IPS DF 6.9 (cell line): ENCODE results near the gene TBC1D7.

Experiments used
- DNase-seq: peaks from one replicate; pipeline ENCODE4 v3.0.0-alpha.2; 2013; ENCODE audit warnings: low read depth, low spot score
- H3K27ac ChIP-seq: one replicate; pipeline ENCODE4 v1.5.1; 2013; ENCODE audit warnings: low read length, control low read depth
- H3K27me3 ChIP-seq: 2 replicates; pipeline ENCODE4 v1.6.1; 2013; ENCODE audit warnings: mild to moderate bottlenecking, low read length; ENCODE audit not compliant: control insufficient read depth, insufficient read depth
- H3K36me3 ChIP-seq: 2 replicates; pipeline ENCODE4 v1.6.1; 2013; ENCODE audit warnings: low read length; ENCODE audit not compliant: control insufficient read depth, insufficient read depth
- H3K4me1 ChIP-seq: 2 replicates; pipeline ENCODE4 v1.6.1; 2013; ENCODE audit warnings: low read length; ENCODE audit not compliant: control insufficient read depth, insufficient read depth
- H3K4me3 ChIP-seq: 2 replicates; pipeline ENCODE4 v1.5.1; 2013; ENCODE audit warnings: mild to moderate bottlenecking, low read length
- H3K9me3 ChIP-seq: 2 replicates; pipeline ENCODE4 v1.6.1; 2013; ENCODE audit warnings: low read length, inconsistent platforms; ENCODE audit not compliant: control insufficient read depth, insufficient read depth
- WGBS: extraction: QIAGEN DNeasy Blood & Tissue Kit; methylation state at CpG from one replicate; pipeline ENCODE4 v1.1.7; 2013; ENCODE audit warnings: mixed read lengths, missing lambda C conversion rate; ENCODE audit not compliant: insufficient read length, insufficient coverage; 5-methylcytosine and 5-hydroxymethylcytosine counted together

Gene TBC1D7

GRCh38 chr6:13295576-13295975 is 32.8 kb downstream of the TBC1D7 start:
- no CpG with 5 or more reads among the region's 11 CpGs for WGBS
- DNase-seq, result no peak

GRCh38 chr6:13294499-13295069 is 33.8 kb downstream of the TBC1D7 start:
- DNase-seq, result no peak
- H3K27ac ChIP-seq, result no peak overlapping the region
- H3K4me1 ChIP-seq, result no peaks in the 10 kb centered on the region
- H3K4me3 ChIP-seq, result no peak overlapping the region
- H3K9me3 ChIP-seq, result no peaks in the 10 kb centered on the region
- peaks cover 13% of the 10 kb centered on the region for H3K36me3 ChIP-seq
- no peaks in the 10 kb centered on the region for H3K27me3 ChIP-seq
- WGBS, result no CpG with 5 or more reads among the region's 13 CpGs

More at GRCh38 chr6:13295576-13295975, 32.8 kb downstream of the TBC1D7 start:
- H3K27me3 ChIP-seq, result no peaks in the 10 kb centered on the region
- peaks cover 13% of the 10 kb centered on the region for H3K36me3 ChIP-seq
- H3K27ac ChIP-seq, result no peak overlapping the region
- H3K4me3 ChIP-seq, result no peak overlapping the region
- H3K4me1 ChIP-seq, result no peaks in the 10 kb centered on the region
- no peaks in the 10 kb centered on the region for H3K9me3 ChIP-seq

- peaks cover 13% of the 10 kb centered on the region for H3K36me3 ChIP-seq
- DNase-seq, result no peak
Measured at GRCh38 chr6:13292774-13293173, 35.6 kb downstream of the TBC1D7 start.

GRCh38 chr6:13290335-13290734 is 38.0 kb downstream of the TBC1D7 start:
- H3K4me3 ChIP-seq, result no peak overlapping the region
- WGBS, result no CpG with 5 or more reads among the region's 2 CpGs
- H3K27me3 ChIP-seq, result no peaks in the 10 kb centered on the region
- DNase-seq, result no peak
- H3K9me3 ChIP-seq, result no peaks in the 10 kb centered on the region; the same call in 1 of the 2 replicates
- H3K36me3 ChIP-seq, result peaks cover 9% of the 10 kb centered on the region
- no peaks in the 10 kb centered on the region for H3K4me1 ChIP-seq
- no peak overlapping the region for H3K27ac ChIP-seq

More at GRCh38 chr6:13292774-13293173, 35.6 kb downstream of the TBC1D7 start:
- no peaks in the 10 kb centered on the region for H3K9me3 ChIP-seq
- no peak overlapping the region for H3K27ac ChIP-seq
- WGBS, result no CpG with 5 or more reads among the region's 9 CpGs
- no peak overlapping the region for H3K4me3 ChIP-seq
- H3K4me1 ChIP-seq, result no peaks in the 10 kb centered on the region
- H3K27me3 ChIP-seq, result no peaks in the 10 kb centered on the region

- Histone ChIP-seq H3K27me3 (no peaks in the 10 kb centered on the region), H3K9me3 (no peaks in the 10 kb centered on the region; the same call in 1 of the 2 replicates), H3K4me3 (no peak overlapping the region), H3K4me1 (no peaks in the 10 kb centered on the region), H3K36me3 (peaks cover 9% of the 10 kb centered on the region), H3K27ac (no peak overlapping the region)
- DNase-seq, result no peak
- no CpG with 5 or more reads among the region's 9 CpGs for WGBS
Measured at GRCh38 chr6:13289789-13290318, 38.5 kb downstream of the TBC1D7 start.

- no peaks in the 10 kb centered on the region for H3K4me1 ChIP-seq
- no peak overlapping the region for H3K27ac ChIP-seq
- peaks cover 6% of the 10 kb centered on the region for H3K36me3 ChIP-seq
- H3K9me3 ChIP-seq, result no peaks in the 10 kb centered on the region; the same call in 1 of the 2 replicates
- H3K27me3 ChIP-seq, result no peaks in the 10 kb centered on the region
- WGBS, result no CpG with 5 or more reads among the region's 13 CpGs
- DNase-seq, result no peak
- H3K4me3 ChIP-seq, result no peak overlapping the region
Measured at GRCh38 chr6:13288969-13289391, 39.4 kb downstream of the TBC1D7 start.

- no peak for DNase-seq
- no peaks in the 10 kb centered on the region for H3K4me1 ChIP-seq
- H3K27ac ChIP-seq, result no peak overlapping the region
- H3K36me3 ChIP-seq, result peaks cover 3% of the 10 kb centered on the region
- no peaks in the 10 kb centered on the region; the same call in 1 of the 2 replicates for H3K9me3 ChIP-seq
- WGBS, result no CpG with 5 or more reads among the region's 9 CpGs
- no peaks in the 10 kb centered on the region for H3K27me3 ChIP-seq
- no peak overlapping the region for H3K4me3 ChIP-seq
Measured at GRCh38 chr6:13288481-13288880, 39.9 kb downstream of the TBC1D7 start.

- Histone ChIP-seq H3K27me3 (no peaks in the 10 kb centered on the region), H3K9me3 (no peaks in the 10 kb centered on the region; the same call in 1 of the 2 replicates), H3K27ac (no peak overlapping the region), H3K4me1 (peaks cover 2% of the 10 kb centered on the region; the same call in 1 of the 2 replicates), H3K36me3 (no peaks in the 10 kb centered on the region), H3K4me3 (no peak overlapping the region)
- DNase-seq, result no peak
- no CpG with 5 or more reads among the region's 7 CpGs for WGBS
Measured at GRCh38 chr6:13287104-13287503, 41.2 kb downstream of the TBC1D7 start.

- no peaks in the 10 kb centered on the region for H3K36me3 ChIP-seq
- WGBS, result no CpG with 5 or more reads among the region's 4 CpGs
- H3K27ac ChIP-seq, result no peak overlapping the region
- H3K4me1 ChIP-seq, result peaks cover 2% of the 10 kb centered on the region; the same call in 1 of the 2 replicates
- DNase-seq, result no peak
- no peaks in the 10 kb centered on the region; the same call in 1 of the 2 replicates for H3K9me3 ChIP-seq
- no peak overlapping the region for H3K4me3 ChIP-seq
- no peaks in the 10 kb centered on the region for H3K27me3 ChIP-seq
Measured at GRCh38 chr6:13286181-13286580, 42.2 kb downstream of the TBC1D7 start.

- DNase-seq, result no peak
- H3K4me1 ChIP-seq, result peaks cover 2% of the 10 kb centered on the region; the same call in 1 of the 2 replicates
- no CpG with 5 or more reads among the region's 2 CpGs for WGBS
- no peaks in the 10 kb centered on the region; the same call in 1 of the 2 replicates for H3K9me3 ChIP-seq
- no peaks in the 10 kb centered on the region for H3K27me3 ChIP-seq
- no peaks in the 10 kb centered on the region for H3K36me3 ChIP-seq
- H3K4me3 ChIP-seq, result no peak overlapping the region
- no peak overlapping the region for H3K27ac ChIP-seq
Measured at GRCh38 chr6:13285705-13286104, 42.6 kb downstream of the TBC1D7 start.
